H9 (cell line): Measurements from ENCODE around the gene LEPROT. TPM values are rescaled to one million over a fixed set of nuclear protein-coding genes. Genes with fewer than 3 reads are reported as not detected.

Experiments used
- DNase-seq: peaks from one replicate; pipeline ENCODE4 v3.0.0-alpha.2; 2017
- H2AFZ ChIP-seq: one replicate; pipeline ENCODE4 v1.6.1; 2013; ENCODE audit warnings: mild to moderate bottlenecking, low read length, control low read depth, moderate library complexity
- H2AK5ac ChIP-seq: 2 replicates; pipeline ENCODE4 v1.6.1; 2013; ENCODE audit warnings: low read length, control low read depth, mixed read lengths; ENCODE audit not compliant: insufficient read length
- H2BK120ac ChIP-seq: one replicate; pipeline ENCODE4 v1.6.1; 2013; ENCODE audit warnings: low read depth, mild to moderate bottlenecking, low read length, control low read depth, inconsistent platforms; ENCODE audit not compliant: poor library complexity, severe bottlenecking
- H2BK12ac ChIP-seq: 2 replicates; pipeline ENCODE4 v1.6.1; 2013; ENCODE audit warnings: low read length, control low read depth, mixed read lengths, low read depth; ENCODE audit not compliant: insufficient read length
- H2BK15ac ChIP-seq: 2 replicates; pipeline ENCODE4 v1.6.1; 2013; ENCODE audit warnings: low read depth, low read length, control low read depth
- H2BK20ac ChIP-seq: one replicate; pipeline ENCODE4 v1.6.1; 2013; ENCODE audit warnings: low read depth, mild to moderate bottlenecking, low read length, control low read depth, inconsistent platforms; ENCODE audit not compliant: poor library complexity, severe bottlenecking
- H2BK5ac ChIP-seq: 2 replicates; pipeline ENCODE4 v1.6.1; 2013; ENCODE audit warnings: low read length, control low read depth, mixed read lengths; ENCODE audit not compliant: insufficient read length
- H3K14ac ChIP-seq: 2 replicates; pipeline ENCODE4 v1.6.1; 2013; ENCODE audit warnings: low read length, control low read depth; ENCODE audit not compliant: insufficient read depth
- H3K18ac ChIP-seq: 2 replicates; pipeline ENCODE4 v1.6.1; 2013; ENCODE audit warnings: low read depth, mild to moderate bottlenecking, mixed read lengths, low read length, control low read depth; ENCODE audit not compliant: insufficient read length
- H3K23ac ChIP-seq: 2 replicates; pipeline ENCODE4 v1.6.1; 2013; ENCODE audit warnings: low read length, control low read depth, mixed read lengths, low read depth; ENCODE audit not compliant: insufficient read length
- H3K23me2 ChIP-seq: 2 replicates; pipeline ENCODE4 v1.6.1; 2013; ENCODE audit warnings: low read depth, mild to moderate bottlenecking, mixed read lengths, low read length, control low read depth; ENCODE audit not compliant: insufficient read length, poor library complexity, severe bottlenecking
- H3K27ac ChIP-seq: 2 replicates; pipeline ENCODE4 v1.5.1; 2013; ENCODE audit warnings: low read length, control low read depth, mixed read lengths, low read depth; ENCODE audit not compliant: insufficient read length
- H3K27me3 ChIP-seq: 2 replicates; pipeline ENCODE4 v1.6.1; 2013; ENCODE audit warnings: low read length, control low read depth, inconsistent platforms; ENCODE audit not compliant: insufficient read depth
- H3K4ac ChIP-seq: 2 replicates; pipeline ENCODE4 v1.6.1; 2013; ENCODE audit warnings: low read depth, mild to moderate bottlenecking, control low read depth, inconsistent platforms, low read length, moderate library complexity
- H3K4me1 ChIP-seq: 2 replicates; pipeline ENCODE4 v1.6.1; 2013; ENCODE audit warnings: low read length, control low read depth, inconsistent platforms; ENCODE audit not compliant: insufficient read depth
- H3K4me2 ChIP-seq: 2 replicates; pipeline ENCODE4 v1.6.1; 2013; ENCODE audit warnings: low read length, control low read depth, mixed read lengths; ENCODE audit not compliant: insufficient read length, insufficient read depth
- H3K56ac ChIP-seq: 2 replicates; pipeline ENCODE4 v1.6.1; 2013; ENCODE audit warnings: low read depth, mild to moderate bottlenecking, mixed read lengths, low read length, control low read depth; ENCODE audit not compliant: insufficient read length
- H3K79me1 ChIP-seq: 2 replicates; pipeline ENCODE4 v1.6.1; 2013; ENCODE audit warnings: low read depth, mild to moderate bottlenecking, moderate library complexity, low read length, control low read depth, inconsistent platforms; ENCODE audit not compliant: insufficient read depth, poor library complexity, severe bottlenecking
- H3K79me2 ChIP-seq: 2 replicates; pipeline ENCODE4 v1.6.1; 2013; ENCODE audit warnings: low read length, control low read depth, inconsistent platforms; ENCODE audit not compliant: insufficient read depth
- H3K9ac ChIP-seq: 2 replicates; pipeline ENCODE4 v1.6.1; 2013; ENCODE audit warnings: low read length, control low read depth, mixed read lengths; ENCODE audit not compliant: insufficient read length; ENCODE audit errors: extremely low read depth
- H3K9me3 ChIP-seq: one replicate; pipeline ENCODE4 v1.6.1; 2013; ENCODE audit warnings: low read depth, low read length, inconsistent platforms; ENCODE audit not compliant: control insufficient read depth
- H3T11ph ChIP-seq: one replicate; pipeline ENCODE4 v1.6.1; 2013; ENCODE audit warnings: mild to moderate bottlenecking, low read length, control low read depth, inconsistent platforms
- H4K20me1 ChIP-seq: one replicate; pipeline ENCODE4 v1.6.1; 2013; ENCODE audit not compliant: control insufficient read depth, insufficient read length, insufficient read depth
- H4K5ac ChIP-seq: 2 replicates; pipeline ENCODE4 v1.6.1; 2013; ENCODE audit warnings: low read depth, mild to moderate bottlenecking, mixed read lengths, low read length, control low read depth; ENCODE audit not compliant: insufficient read length
- H4K8ac ChIP-seq: replicated peaks from 2 replicates; pipeline ENCODE4 v1.6.1; 2013; ENCODE audit warnings: low read length, control low read depth, mixed read lengths, low read depth; ENCODE audit not compliant: insufficient read length
- H4K91ac ChIP-seq: 2 replicates; pipeline ENCODE4 v1.6.1; 2013; ENCODE audit warnings: low read depth, mild to moderate bottlenecking, moderate library complexity, mixed read lengths, low read length, control low read depth; ENCODE audit not compliant: insufficient read length
- H3K27ac Mint-ChIP-seq, 3 experiments: 2 replicates in 2 of 3; 3 replicates in 1 of 3; pipeline ENCODE4 v1.8.0; 2020 to 2021; ENCODE audit warnings: mixed read lengths in 3 of 3, mild to moderate bottlenecking in 1 of 3, moderate library complexity in 1 of 3
- H3K27me3 Mint-ChIP-seq: 2 replicates; pipeline ENCODE4 v1.8.0; 2021; ENCODE audit warnings: low read depth, mild to moderate bottlenecking, moderate library complexity, mixed read lengths
- H3K36me3 Mint-ChIP-seq, 3 experiments: 2 replicates in 2 of 3; 3 replicates in 1 of 3; pipeline ENCODE4 v1.8.0; 2020 to 2021; ENCODE audit warnings: low read depth in 3 of 3, mixed read lengths in 3 of 3; ENCODE audit not compliant: insufficient read depth in 1 of 3
- H3K4me1 Mint-ChIP-seq, 2 experiments: 2 replicates each; pipeline ENCODE4 v1.8.0; 2020; ENCODE audit warnings: mixed read lengths in 2 of 2
- H3K4me3 Mint-ChIP-seq, 2 experiments: 2 replicates in 1 of 2; 3 replicates in 1 of 2; pipeline ENCODE4 v1.8.0; 2020 to 2021; ENCODE audit warnings: mild to moderate bottlenecking in 2 of 2, mixed read lengths in 2 of 2, moderate library complexity in 1 of 2
- H3K9me3 Mint-ChIP-seq, 2 experiments: 2 replicates in 1 of 2; 3 replicates in 1 of 2; pipeline ENCODE4 v1.8.0; 2020; ENCODE audit warnings: mild to moderate bottlenecking in 2 of 2, mixed read lengths in 2 of 2, moderate library complexity in 1 of 2
- CTCF ChIP-seq: fragments of 200-600 bp; sonication (generic); conservative IDR thresholded peaks from 3 replicates; pipeline ENCODE4 v1.8.0; 2021; ENCODE audit warnings: antibody characterized with exemption, mild to moderate bottlenecking
- WGBS: extraction: QIAGEN DNeasy Blood & Tissue Kit; methylation state at CpG from one replicate; pipeline ENCODE4 v1.1.7; 2013; ENCODE audit warnings: missing lambda C conversion rate, low lambda C conversion rate, mixed read lengths; ENCODE audit not compliant: insufficient read length; ENCODE audit errors: extremely low coverage; 5-methylcytosine and 5-hydroxymethylcytosine counted together
- total RNA-seq: library from RNA; stranded (reverse); gene quantifications from 2 replicates; pipeline ENCODE4 v1.2.1, GENCODE V29; 2021

The LEPROT gene
- total RNA-seq, 1 experiment from 2014 or later, result 32.6 TPM

- H2BK20ac ChIP-seq, result no peak overlapping the region
- no peaks in the 10 kb centered on the region for H3K9me3 ChIP-seq
- no peak overlapping the region for H2AFZ ChIP-seq
- no peak overlapping the region for H3K18ac ChIP-seq
- no peaks in the 10 kb centered on the region for H4K20me1 ChIP-seq
- Mint-ChIP-seq H3K27ac (no peak overlapping the region), H3K4me1 (peaks cover 34 to 50% of the 10 kb centered on the region in 2 experiments), H3K9me3 (no peaks in the 10 kb centered on the region; a peak in 1 of 5 replicates), H3K36me3 (peaks cover 4 to 27% (median 9%) of the 10 kb centered on the region in 3 experiments; a peak in 6 of 7 replicates), H3K27me3 (no peaks in the 10 kb centered on the region), H3K4me3 (no peak overlapping the region)
- H4K91ac ChIP-seq, result no peak overlapping the region
- TF ChIP-seq CTCF, result no peak
- peaks cover 10% of the 10 kb centered on the region; the same call in 1 of the 2 replicates for H3K79me2 ChIP-seq
- H3K14ac ChIP-seq, result no peak overlapping the region
- no peak overlapping the region for H2BK5ac ChIP-seq
- H3K27me3 ChIP-seq, result no peaks in the 10 kb centered on the region
- H3K23ac ChIP-seq, result no peak overlapping the region
- H4K8ac ChIP-seq, result no peak overlapping the region
- peaks cover 4% of the 10 kb centered on the region for H3K79me1 ChIP-seq
- H2BK120ac ChIP-seq, result no peak overlapping the region
- H2AK5ac ChIP-seq, result no peak overlapping the region
- H3K4me2 ChIP-seq, result peak overlapping the region; percentile 78
- H3T11ph ChIP-seq, result no peak overlapping the region
- 100% methylated on average over 1 of the region's 13 CpGs for WGBS
- H3K4ac ChIP-seq, result no peak overlapping the region
- peaks cover 9% of the 10 kb centered on the region for H3K23me2 ChIP-seq
- no peak for DNase-seq
- peaks cover 7% of the 10 kb centered on the region; the same call in 1 of the 2 replicates for H3K4me1 ChIP-seq
- H3K27ac ChIP-seq, result peak overlapping the region; percentile 40
- H2BK15ac ChIP-seq, result no peak overlapping the region
- no peak overlapping the region for H3K56ac ChIP-seq
- peak overlapping the region; percentile 83 for H3K9ac ChIP-seq
- no peak overlapping the region for H2BK12ac ChIP-seq
- no peak overlapping the region for H4K5ac ChIP-seq
Measured at GRCh38 chr1:65421351-65422025, 1.0 kb downstream of the LEPROT start.
